Lower leg skin (tissue), 3 donors: ENCODE data around the gene PDZD2.

Experiments
- POLR2A ChIP-seq, 2 donors: fragments of 450-650 bp; IDR thresholded peaks; one replicate each; pipeline ENCODE4 v1.6.1; 2016 to 2017; ENCODE audit warnings: antibody characterized with exemption in 2 of 2, mild to moderate bottlenecking in 1 of 2, moderate library complexity in 1 of 2
- TF ChIP-seq, protein P1 (sequence below), 3 donors: fragments of 450-650 bp; IDR thresholded peaks; one replicate each; pipeline ENCODE4 v1.5.1; 2016; ENCODE audit warnings: antibody characterized with exemption in 3 of 3, mild to moderate bottlenecking in 3 of 3, moderate library complexity in 2 of 3

GRCh38 chr5:32100691-32101302, 461.9 kb downstream of the PDZD2 start:
- TF ChIP-seq POLR2A (IDR thresholded peaks at IDR 0.05) = no peak
- TF ChIP-seq, protein P1, sequence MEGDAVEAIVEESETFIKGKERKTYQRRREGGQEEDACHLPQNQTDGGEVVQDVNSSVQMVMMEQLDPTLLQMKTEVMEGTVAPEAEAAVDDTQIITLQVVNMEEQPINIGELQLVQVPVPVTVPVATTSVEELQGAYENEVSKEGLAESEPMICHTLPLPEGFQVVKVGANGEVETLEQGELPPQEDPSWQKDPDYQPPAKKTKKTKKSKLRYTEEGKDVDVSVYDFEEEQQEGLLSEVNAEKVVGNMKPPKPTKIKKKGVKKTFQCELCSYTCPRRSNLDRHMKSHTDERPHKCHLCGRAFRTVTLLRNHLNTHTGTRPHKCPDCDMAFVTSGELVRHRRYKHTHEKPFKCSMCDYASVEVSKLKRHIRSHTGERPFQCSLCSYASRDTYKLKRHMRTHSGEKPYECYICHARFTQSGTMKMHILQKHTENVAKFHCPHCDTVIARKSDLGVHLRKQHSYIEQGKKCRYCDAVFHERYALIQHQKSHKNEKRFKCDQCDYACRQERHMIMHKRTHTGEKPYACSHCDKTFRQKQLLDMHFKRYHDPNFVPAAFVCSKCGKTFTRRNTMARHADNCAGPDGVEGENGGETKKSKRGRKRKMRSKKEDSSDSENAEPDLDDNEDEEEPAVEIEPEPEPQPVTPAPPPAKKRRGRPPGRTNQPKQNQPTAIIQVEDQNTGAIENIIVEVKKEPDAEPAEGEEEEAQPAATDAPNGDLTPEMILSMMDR (IDR thresholded peaks at IDR 0.05) = no peak
